HG03064 (cell line): Measurements from ENCODE around the gene FGFRL1.
"Not testable (repeated sequence)": the region's sequence is repeated elsewhere in the genome, so short reads cannot be mapped to it uniquely, and the experiment has no call there.

Source experiments
- ATAC-seq: cut with Tn5 transposase; IDR thresholded peaks from one replicate; pipeline ENCODE4 v1.9.1; 2021; ENCODE audit warnings: low read depth; ENCODE audit not compliant: unreplicated experiment

FGFRL1 gene

GRCh38 chr4:992297-993110, 18.9 kb upstream of the FGFRL1 start:
- no peak for ATAC-seq

- no peak for ATAC-seq
Measured at GRCh38 chr4:993111-994029, 18.1 kb upstream of the FGFRL1 start, which contains the start of gene SLC26A1. Gene SLC26A1 (minus strand): TSS chr4:993404. CDS start chr4:991703, 1,701 bp downstream.

- no peak for ATAC-seq
Measured at GRCh38 chr4:995311-996026, 16.0 kb upstream of the FGFRL1 start.

- ATAC-seq, result no peak
Measured at GRCh38 chr4:996030-996996, 15.1 kb upstream of the FGFRL1 start.

- ATAC-seq, result no peak
Measured at GRCh38 chr4:996997-997374, 14.4 kb upstream of the FGFRL1 start.

- ATAC-seq, result no peak
Measured at GRCh38 chr4:997375-998071, 13.9 kb upstream of the FGFRL1 start.

- ATAC-seq, result no peak
Measured at GRCh38 chr4:998096-998691, 13.2 kb upstream of the FGFRL1 start.

GRCh38 chr4:999240-999863, 12.1 kb upstream of the FGFRL1 start:
- ATAC-seq, result not testable (repeated sequence)

GRCh38 chr4:999882-1000425, 11.5 kb upstream of the FGFRL1 start:
- no peak for ATAC-seq

GRCh38 chr4:1000686-1001260, 10.7 kb upstream of the FGFRL1 start:
- no peak for ATAC-seq

- ATAC-seq, result no peak
Measured at GRCh38 chr4:1001561-1002130, 9.8 kb upstream of the FGFRL1 start.

- no peak for ATAC-seq
Measured at GRCh38 chr4:1002131-1002630, 9.2 kb upstream of the FGFRL1 start.

- no peak for ATAC-seq
Measured at GRCh38 chr4:1002631-1003251, 8.7 kb upstream of the FGFRL1 start.

- no peak for ATAC-seq
Measured at GRCh38 chr4:1003271-1004070, 8.0 kb upstream of the FGFRL1 start.

- ATAC-seq, result no peak
Measured at GRCh38 chr4:1004071-1004418, 7.4 kb upstream of the FGFRL1 start.
